Measurements from ENCODE around the gene PNPO. TPM values are rescaled to one million over a fixed set of nuclear protein-coding genes. Genes with fewer than 3 reads are reported as not detected.
"Not testable (repeated sequence)": the region's sequence is repeated elsewhere in the genome, so short reads cannot be mapped to it uniquely, and the experiment has no call there.

Gene PNPO
- total RNA-seq, 3 donors from 2014 or later, result 22.8 to 32.0 (median 24.8) TPM

GRCh38 chr17:47918991-47919390 lies 22.4 kb upstream of the PNPO start:
- H3K36me3 ChIP-seq (ENCODE audit: low read depth), result no peaks in the 10 kb centered on the region
- no peaks in the 10 kb centered on the region for H3K9me3 ChIP-seq
- intact Hi-C loops (cut with DNase I, micrococcal nuclease), result no loop called here
- no peak for TF ChIP-seq CTCF (IDR thresholded peaks at IDR 0.05)
- DNase-seq (no peak), ATAC-seq (no peak)
- no peaks in the 10 kb centered on the region for H3K4me1 ChIP-seq (ENCODE audit: low read depth)
- H3K4me3 ChIP-seq, result no peak overlapping the region

GRCh38 chr17:47919889-47920288 lies 21.5 kb upstream of the PNPO start:
- H3K4me3 ChIP-seq; H3K4me1 ChIP-seq (ENCODE audit: low read depth); H3K9me3 ChIP-seq; H3K36me3 ChIP-seq (ENCODE audit: low read depth); DNase-seq; intact Hi-C loops (cut with DNase I, micrococcal nuclease); ATAC-seq: not testable (repeated sequence)

GRCh38 chr17:47924785-47925677 lies 16.3 kb upstream of the PNPO start:
- intact Hi-C loops (cut with DNase I, micrococcal nuclease), result no loop called here
- DNase-seq, result no peak
- Histone ChIP-seq H3K4me1 (ENCODE audit: low read depth) (no peaks in the 10 kb centered on the region), H3K9me3 (no peaks in the 10 kb centered on the region), H3K4me3 (no peak overlapping the region), H3K36me3 (ENCODE audit: low read depth) (peaks cover 8% of the 10 kb centered on the region)
- TF ChIP-seq CTCF (IDR thresholded peaks at IDR 0.05), result no peak
- ATAC-seq, result no peak

GRCh38 chr17:47925678-47925988 lies 15.7 kb upstream of the PNPO start:
- no peak for ATAC-seq
- intact Hi-C loops (cut with DNase I, micrococcal nuclease), result no loop called here
- Histone ChIP-seq H3K9me3 (no peaks in the 10 kb centered on the region), H3K4me3 (no peak overlapping the region), H3K36me3 (ENCODE audit: low read depth) (peaks cover 8% of the 10 kb centered on the region), H3K4me1 (ENCODE audit: low read depth) (no peaks in the 10 kb centered on the region)
- DNase-seq, result no peak
- TF ChIP-seq CTCF (IDR thresholded peaks at IDR 0.05), result no peak

- ATAC-seq, result no peak
- no peak for TF ChIP-seq CTCF (IDR thresholded peaks at IDR 0.05)
- no peak for DNase-seq
- intact Hi-C loops (cut with DNase I, micrococcal nuclease), result no loop called here
- no peak overlapping the region for H3K4me3 ChIP-seq
- H3K36me3 ChIP-seq (ENCODE audit: low read depth), result peaks cover 8% of the 10 kb centered on the region
- no peaks in the 10 kb centered on the region for H3K9me3 ChIP-seq
- H3K4me1 ChIP-seq (ENCODE audit: low read depth), result no peaks in the 10 kb centered on the region
Measured at GRCh38 chr17:47927821-47928400, 13.5 kb upstream of the PNPO start.

GRCh38 chr17:47928415-47928814 lies 13.0 kb upstream of the PNPO start:
- no peak for ATAC-seq
- DNase-seq, result no peak
- intact Hi-C loops (cut with DNase I, micrococcal nuclease), result no loop called here

More at GRCh38 chr17:47928415-47928814, 13.0 kb upstream of the PNPO start:
- H3K4me3 ChIP-seq, result no peak overlapping the region
- H3K9me3 ChIP-seq, result no peaks in the 10 kb centered on the region
- H3K4me1 ChIP-seq (ENCODE audit: low read depth), result no peaks in the 10 kb centered on the region
- TF ChIP-seq CTCF (IDR thresholded peaks at IDR 0.05), result no peak
- peaks cover 8% of the 10 kb centered on the region for H3K36me3 ChIP-seq (ENCODE audit: low read depth)
